Measurements from ENCODE around the gene SULF2. TPM values are rescaled to one million over a fixed set of nuclear protein-coding genes. Genes with fewer than 3 reads are reported as not detected.
A peak's percentile ranks its signal among the peaks of the same experiment; 100 is the strongest.

SULF2 gene
- total and polyA plus RNA-seq, 2 of the 4 experiments (the other 2 are of a cell fraction), result 0.54 to 0.77 TPM

DNA sequence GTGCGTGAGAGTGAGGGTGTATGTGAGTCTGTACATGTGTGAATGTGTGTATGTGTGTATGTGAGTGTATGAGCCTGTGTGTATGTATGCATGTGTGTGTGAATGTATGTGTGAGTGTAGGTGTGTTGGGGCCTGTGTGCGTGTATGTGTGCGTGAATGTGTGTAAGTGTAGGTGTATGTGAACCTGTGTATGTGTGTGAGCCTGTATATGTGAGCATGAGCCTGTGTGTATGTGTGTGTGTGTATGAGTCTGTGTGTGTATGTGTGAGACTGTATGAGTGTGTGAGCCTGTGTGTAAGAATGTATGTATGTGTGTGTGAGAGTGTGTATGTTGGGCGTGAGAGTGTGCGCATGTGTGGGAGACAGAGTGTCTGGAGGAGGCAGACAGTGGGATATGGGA, 15.8 kb upstream of the SULF2 start:
- Histone ChIP-seq H3K14ac (replicated peaks; ENCODE audit: low read depth, low read length) (no peak overlapping the region), H3K56ac (ENCODE audit: extremely low read depth, insufficient read depth, low read length) (no peak overlapping the region), H4K8ac (ENCODE audit: low read depth in 2 of 2, low read length in 2 of 2) (no peak overlapping the region), H3K18ac (ENCODE audit: low read depth, low read length) (no peak overlapping the region), H2AFZ (replicated peaks; ENCODE audit: low read length, poor library complexity) (no peak overlapping the region), H3K4me3 (ENCODE audit: insufficient read depth, low read depth, low read length) (no peak overlapping the region), H3K36me3 (ENCODE audit: control insufficient read depth, insufficient read depth, low read length) (no peaks in the 10 kb centered on the region), H4K5ac (ENCODE audit: low read depth, low read length) (no peak overlapping the region), H3K9me3 (ENCODE audit: control insufficient read depth, insufficient read depth, low read length) (no peaks in the 10 kb centered on the region), H4K20me1 (ENCODE audit: insufficient read depth, low read length) (no peaks in the 10 kb centered on the region), H2AK5ac (ENCODE audit: low read depth, low read length) (no peak overlapping the region), H2BK5ac (ENCODE audit: low read depth, low read length, poor library complexity, severe bottlenecking) (peak overlapping the region; percentile 7), H2BK120ac (ENCODE audit: low read depth, low read length) (no peak overlapping the region), H4K91ac (ENCODE audit: insufficient read depth, low read depth, low read length) (no peak overlapping the region), H2AK9ac (replicated peaks; ENCODE audit: low read depth, low read length, poor library complexity) (no peak overlapping the region), H3K23ac (ENCODE audit: low read depth, low read length) (no peak overlapping the region), H3K27me3 (ENCODE audit: control insufficient read depth, insufficient read depth, low read length) (no peaks in the 10 kb centered on the region; the same call in 1 of the 2 replicates), H3K27ac (ENCODE audit: insufficient read depth, low read length) (no peak overlapping the region), H3K9me1 (ENCODE audit: insufficient read depth, low read length) (no peaks in the 10 kb centered on the region), H3K4ac (ENCODE audit: low read depth, low read length) (no peak overlapping the region), H3K9ac (ENCODE audit: low read depth, low read length) (no peak overlapping the region), H3K79me1 (ENCODE audit: low read depth in 1 of 2, low read length in 2 of 2) (no peaks in the 10 kb centered on the region), H3K4me1 (ENCODE audit: control insufficient read depth, insufficient read depth, low read length) (no peaks in the 10 kb centered on the region), H2BK20ac (ENCODE audit: low read depth, low read length) (no peak overlapping the region), H2BK15ac (ENCODE audit: low read depth, low read length) (no peak overlapping the region), H3K4me2 (ENCODE audit: low read depth, low read length) (no peak overlapping the region)
- no TSS peak for BruUV-seq (replicated peaks)
- no peak for DNase-seq
- TF ChIP-seq SMC3 (IDR thresholded peaks at IDR 0.05; ENCODE audit: low read depth, low read length), result no peak
- TF ChIP-seq RFX5 (IDR thresholded peaks at IDR 0.05; ENCODE audit: low read depth, low read length), result no peak
- TF ChIP-seq, protein P1, sequence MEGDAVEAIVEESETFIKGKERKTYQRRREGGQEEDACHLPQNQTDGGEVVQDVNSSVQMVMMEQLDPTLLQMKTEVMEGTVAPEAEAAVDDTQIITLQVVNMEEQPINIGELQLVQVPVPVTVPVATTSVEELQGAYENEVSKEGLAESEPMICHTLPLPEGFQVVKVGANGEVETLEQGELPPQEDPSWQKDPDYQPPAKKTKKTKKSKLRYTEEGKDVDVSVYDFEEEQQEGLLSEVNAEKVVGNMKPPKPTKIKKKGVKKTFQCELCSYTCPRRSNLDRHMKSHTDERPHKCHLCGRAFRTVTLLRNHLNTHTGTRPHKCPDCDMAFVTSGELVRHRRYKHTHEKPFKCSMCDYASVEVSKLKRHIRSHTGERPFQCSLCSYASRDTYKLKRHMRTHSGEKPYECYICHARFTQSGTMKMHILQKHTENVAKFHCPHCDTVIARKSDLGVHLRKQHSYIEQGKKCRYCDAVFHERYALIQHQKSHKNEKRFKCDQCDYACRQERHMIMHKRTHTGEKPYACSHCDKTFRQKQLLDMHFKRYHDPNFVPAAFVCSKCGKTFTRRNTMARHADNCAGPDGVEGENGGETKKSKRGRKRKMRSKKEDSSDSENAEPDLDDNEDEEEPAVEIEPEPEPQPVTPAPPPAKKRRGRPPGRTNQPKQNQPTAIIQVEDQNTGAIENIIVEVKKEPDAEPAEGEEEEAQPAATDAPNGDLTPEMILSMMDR (conservative IDR thresholded peaks at IDR 0.05; ENCODE audit: low read depth, low read length), result no peak
- TF ChIP-seq, protein P2, sequence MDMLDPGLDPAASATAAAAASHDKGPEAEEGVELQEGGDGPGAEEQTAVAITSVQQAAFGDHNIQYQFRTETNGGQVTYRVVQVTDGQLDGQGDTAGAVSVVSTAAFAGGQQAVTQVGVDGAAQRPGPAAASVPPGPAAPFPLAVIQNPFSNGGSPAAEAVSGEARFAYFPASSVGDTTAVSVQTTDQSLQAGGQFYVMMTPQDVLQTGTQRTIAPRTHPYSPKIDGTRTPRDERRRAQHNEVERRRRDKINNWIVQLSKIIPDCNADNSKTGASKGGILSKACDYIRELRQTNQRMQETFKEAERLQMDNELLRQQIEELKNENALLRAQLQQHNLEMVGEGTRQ (IDR thresholded peaks at IDR 0.05; ENCODE audit: low read depth, low read length), result no peak
- no peak for TF ChIP-seq MXI1 (IDR thresholded peaks at IDR 0.05; ENCODE audit: borderline replicate concordance, low read depth, low read length)
- TF ChIP-seq CHD1 (IDR thresholded peaks at IDR 0.05; ENCODE audit: low read depth, low read length), result no peak
- TF ChIP-seq CEBPB (IDR thresholded peaks at IDR 0.05; ENCODE audit: low read depth, low read length), result no peak
- TF ChIP-seq RCOR1 (IDR thresholded peaks at IDR 0.05; ENCODE audit: insufficient replicate concordance, low read length), result no peak
- TF ChIP-seq NFE2L2 (IDR thresholded peaks at IDR 0.05; ENCODE audit: low read depth, low read length), result no peak
- TF ChIP-seq MAFK (IDR thresholded peaks at IDR 0.05; ENCODE audit: low read depth, low read length), result no peak
- TF ChIP-seq POLR2A (IDR thresholded peaks at IDR 0.05; ENCODE audit: low read depth, low read length), result no peak
- TF ChIP-seq RAD21 (IDR thresholded peaks at IDR 0.05; ENCODE audit: low read length), result no peak
- no peak for TF ChIP-seq FOS (IDR thresholded peaks at IDR 0.05; ENCODE audit: low read depth, low read length)
- TF ChIP-seq, protein P3, sequence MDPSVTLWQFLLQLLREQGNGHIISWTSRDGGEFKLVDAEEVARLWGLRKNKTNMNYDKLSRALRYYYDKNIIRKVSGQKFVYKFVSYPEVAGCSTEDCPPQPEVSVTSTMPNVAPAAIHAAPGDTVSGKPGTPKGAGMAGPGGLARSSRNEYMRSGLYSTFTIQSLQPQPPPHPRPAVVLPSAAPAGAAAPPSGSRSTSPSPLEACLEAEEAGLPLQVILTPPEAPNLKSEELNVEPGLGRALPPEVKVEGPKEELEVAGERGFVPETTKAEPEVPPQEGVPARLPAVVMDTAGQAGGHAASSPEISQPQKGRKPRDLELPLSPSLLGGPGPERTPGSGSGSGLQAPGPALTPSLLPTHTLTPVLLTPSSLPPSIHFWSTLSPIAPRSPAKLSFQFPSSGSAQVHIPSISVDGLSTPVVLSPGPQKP (IDR thresholded peaks at IDR 0.05; ENCODE audit: borderline replicate concordance, low read depth, low read length), result no peak
- no peak for TF ChIP-seq BHLHE40 (IDR thresholded peaks at IDR 0.05; ENCODE audit: low read depth, low read length)
- TF ChIP-seq MAZ (IDR thresholded peaks at IDR 0.05; ENCODE audit: borderline replicate concordance, low read depth, low read length), result no peak
- intact Hi-C loops (cut with micrococcal nuclease) (no loop called here), in situ Hi-C loops (cut with MboI; ENCODE audit: low sequenced_read_pairs) (no loop called here), dilution Hi-C loops (cut with HindIII; ENCODE audit: low sequenced_read_pairs, unreplicated experiment) (no loop called here)
- no peak for ATAC-seq (ENCODE audit: low read depth)
- ChIA-PET CTCF (no interaction called here), POLR2A (ENCODE audit: unreplicated experiment) (no interaction called here)
- WGBS, 2 experiments (ENCODE audit: extremely low coverage in 2 of 2, insufficient read length in 1 of 2), result 85% methylated on average over 5 of the region's 5 CpGs; no CpG with 5 or more reads in 1 of the 2 experiments

Data from IMR-90 (cell line).